SK-N-SH (cell line): ENCODE results near the gene PTX3. TPM values are rescaled to one million over a fixed set of nuclear protein-coding genes. Genes with fewer than 3 reads are reported as not detected.
A peak's percentile ranks its signal among the peaks of the same experiment; 100 is the strongest.

Experiments
- CTCF ChIA-PET: fragments of 300-600, 350-600 bp; formaldehyde crosslinking; extraction: SDS; loops from one replicate; lab custom pipeline; 2021; lab: Yijun Ruan, JAX
- POLR2A ChIA-PET: fragments of 350-600 bp; sonication (Branson Sonifier 250); formaldehyde crosslinking; extraction: SDS; loops from one replicate; lab custom pipeline; 2020; ENCODE audit warnings: antibody characterized with exemption, inconsistent platforms; lab: Yijun Ruan, JAX
- DNase-seq: peaks from one replicate; pipeline ENCODE4 v3.0.0; 2012
- H2AFZ ChIP-seq: fragments of 200-600 bp; sonication (generic); 2 replicates; pipeline ENCODE4 v1.8.1; 2016; ENCODE audit warnings: antibody characterized with exemption, mild to moderate bottlenecking, low read depth
- H3F3A ChIP-seq: fragments of 200-600 bp; sonication (generic); replicated peaks from 2 replicates; pipeline ENCODE3; 2016; ENCODE audit warnings: antibody characterized with exemption, mild to moderate bottlenecking; ENCODE audit not compliant: insufficient read depth
- H3K27ac ChIP-seq, 2 experiments: fragments of 200-500 bp in 1 of 2; fragments of 200-600 bp in 1 of 2; sonication (Bioruptor generic) in 1 of 2; sonication (generic), shearing (Covaris generic) in 1 of 2; 2 replicates each; pipeline versions ENCODE4 v1.5.1 to v1.6.1; 2014 to 2016; ENCODE audit warnings: low read depth in 2 of 2, inconsistent platforms in 1 of 2, low read length in 1 of 2, mild to moderate bottlenecking in 1 of 2, mixed read lengths in 1 of 2
- H3K27me3 ChIP-seq: fragments of 200-600 bp; sonication (generic), shearing (Covaris generic); 2 replicates; pipeline ENCODE4 v1.6.1; 2016; ENCODE audit warnings: mixed run types; ENCODE audit not compliant: insufficient read depth
- H3K36me3 ChIP-seq, 2 experiments: fragments of 200-500 bp in 1 of 2; fragments of 200-600 bp in 1 of 2; sonication (Bioruptor generic) in 1 of 2; sonication (generic) in 1 of 2; replicated peaks in 1 of 2; 2 replicates each; pipeline versions ENCODE3 to v1.5.1; 2014 to 2016; ENCODE audit warnings: low read length in 1 of 2, mild to moderate bottlenecking in 1 of 2; ENCODE audit not compliant: insufficient read depth in 2 of 2, control insufficient read depth in 1 of 2
- H3K4me1 ChIP-seq, 2 experiments: fragments of 200-500 bp in 1 of 2; fragments of 200-600 bp in 1 of 2; sonication (Bioruptor generic) in 1 of 2; sonication (generic), shearing (Covaris generic) in 1 of 2; 2 replicates each; pipeline versions ENCODE4 v1.5.1 to v1.6.1; 2014 to 2016; ENCODE audit warnings: low read depth in 1 of 2, low read length in 1 of 2, mixed run types in 1 of 2; ENCODE audit not compliant: insufficient read depth in 2 of 2, control insufficient read depth in 1 of 2
- H3K4me2 ChIP-seq: fragments of 200-600 bp; sonication (generic), shearing (Covaris generic); 2 replicates; pipeline ENCODE4 v1.6.1; 2017; ENCODE audit warnings: mixed run types
- H3K4me3 ChIP-seq, 2 experiments: fragments of 200-500 bp in 1 of 2; fragments of 200-600 bp in 1 of 2; sonication (Bioruptor generic) in 1 of 2; sonication (generic), shearing (Covaris generic) in 1 of 2; 2 replicates each; pipeline versions ENCODE4 v1.5.1 to v1.8.1; 2014 to 2016; ENCODE audit warnings: low read depth in 2 of 2, inconsistent platforms in 1 of 2, low read length in 1 of 2, mild to moderate bottlenecking in 1 of 2, mixed read lengths in 1 of 2, moderate library complexity in 1 of 2
- H3K79me2 ChIP-seq: fragments of 200-600 bp; sonication (generic); 2 replicates; pipeline ENCODE4 v1.8.1; 2017; ENCODE audit warnings: mild to moderate bottlenecking; ENCODE audit not compliant: insufficient read depth
- H3K9ac ChIP-seq: fragments of 200-600 bp; sonication (generic); 2 replicates; pipeline ENCODE4 v1.6.1; 2017; ENCODE audit warnings: mixed run types
- H3K9me2 ChIP-seq: fragments of 200-600 bp; sonication (generic); 2 replicates; pipeline ENCODE4 v1.6.1; 2017; ENCODE audit warnings: mixed run types
- H3K9me3 ChIP-seq: fragments of 200-600 bp; sonication (generic); 2 replicates; pipeline ENCODE4 v1.6.1; 2017; ENCODE audit warnings: mixed run types, mild to moderate bottlenecking, moderate library complexity
- H4K20me1 ChIP-seq: fragments of 200-600 bp; sonication (generic); 2 replicates; pipeline ENCODE4 v1.6.1; 2017; ENCODE audit warnings: mild to moderate bottlenecking, mixed run types; ENCODE audit not compliant: insufficient read depth
- CTCF ChIP-seq: fragments of 200-600 bp; sonication (generic); IDR thresholded peaks from 2 replicates; pipeline ENCODE4 v1.6.1; 2017; ENCODE audit warnings: antibody characterized with exemption, mild to moderate bottlenecking, moderate library complexity
- EP300 ChIP-seq, 2 experiments: IDR thresholded peaks; 2 replicates each; pipeline versions ENCODE4 v1.4.0 to v1.6.1; 2012; ENCODE audit warnings: borderline replicate concordance in 1 of 2, low read depth in 1 of 2, low read length in 1 of 2
- FOSL2 ChIP-seq: IDR thresholded peaks from 2 replicates; pipeline ENCODE4 v1.4.0; 2012; ENCODE audit warnings: low read depth, mild to moderate bottlenecking, moderate library complexity, borderline replicate concordance
- FOXJ3 ChIP-seq: sonication (generic); formaldehyde crosslinking; IDR thresholded peaks from 2 replicates; pipeline ENCODE4 v1.5.1; 2020; ENCODE audit warnings: mild to moderate bottlenecking, missing genetic modification reagents
- FOXM1 ChIP-seq: IDR thresholded peaks from 2 replicates; pipeline ENCODE4 v1.4.0; 2012; ENCODE audit warnings: low read depth, mild to moderate bottlenecking
- GATA2 ChIP-seq: sonication (generic); formaldehyde crosslinking; IDR thresholded peaks from 2 replicates; pipeline ENCODE4 v1.5.0; 2020; ENCODE audit warnings: mild to moderate bottlenecking, missing genetic modification reagents
- JUND ChIP-seq: IDR thresholded peaks from 2 replicates; pipeline ENCODE4 v1.4.0; 2012
- MAX ChIP-seq: IDR thresholded peaks from 2 replicates; pipeline ENCODE4 v1.4.0; 2012; ENCODE audit warnings: low read depth
- MXI1 ChIP-seq: IDR thresholded peaks from 2 replicates; pipeline ENCODE4 v1.6.1; 2012; ENCODE audit warnings: mild to moderate bottlenecking, low read depth, low read length, improper control_type of control experiment
- RAD21 ChIP-seq: IDR thresholded peaks from 2 replicates; pipeline ENCODE4 v1.6.1; 2012; ENCODE audit warnings: mild to moderate bottlenecking, low read length
- RFX5 ChIP-seq: IDR thresholded peaks from 2 replicates; pipeline ENCODE4 v1.6.1; 2012; ENCODE audit warnings: mild to moderate bottlenecking, improper control_type of control experiment, low read length
- SMC3 ChIP-seq: IDR thresholded peaks from 2 replicates; pipeline ENCODE4 v1.6.1; 2012; ENCODE audit warnings: low read depth, low read length, improper control_type of control experiment
- TCF12 ChIP-seq: IDR thresholded peaks from 2 replicates; pipeline ENCODE4 v1.4.0; 2012
- USF2 ChIP-seq: fragments of 150-350 bp; IDR thresholded peaks from 2 replicates; pipeline ENCODE4 v1.6.1; 2017; ENCODE audit warnings: antibody characterized with exemption, low read length, low read depth, borderline replicate concordance
- WGBS: methylation state at CpG from one replicate; pipeline ENCODE4 v1.1.6; 2017; ENCODE audit warnings: low lambda C conversion rate; 5-methylcytosine and 5-hydroxymethylcytosine counted together
- polyA plus RNA-seq, 3 experiments: library from polyadenylated mRNA; depleted of rRNA; stranded (reverse); fragments of >200 nt; gene quantifications; 2 replicates each; pipeline ENCODE4 v1.2.3, GENCODE V29; 2012

Gene PTX3
- polyA plus RNA-seq, 1 of the 3 experiments (the other 2 are of a cell fraction) = 208 TPM

GRCh38 chr3:157445857-157446256 is 9.2 kb downstream of the PTX3 start (continued):
- TF ChIP-seq USF2 (no peak), SMC3 (no peak)

- Histone ChIP-seq H3F3A (peaks cover 21% of the 10 kb centered on the region), H3K27me3 (no peaks in the 10 kb centered on the region), H3K4me2 (no peak overlapping the region)
- 69% methylated on average over 3 of the region's 3 CpGs for WGBS
- TF ChIP-seq SMC3 = peak; percentile 60
- TF ChIP-seq RAD21 = peak; percentile 73
- TF ChIP-seq FOXM1 = no peak
- TF ChIP-seq EP300 (IDR thresholded peaks at IDR 0.05; ENCODE audit: borderline replicate concordance in 1 of 2, low read depth in 1 of 2, low read length in 1 of 2) = no peak
- TF ChIP-seq JUND = no peak
- peak; percentile 71 for TF ChIP-seq CTCF
- TF ChIP-seq GATA2 (CRISPR knock-in tag) = no peak
- TF ChIP-seq, all 33 proteins: peak for 3
- Histone ChIP-seq H3K9me3 (no peaks in the 10 kb centered on the region), H3K79me2 (no peaks in the 10 kb centered on the region; the same call in 1 of the 2 replicates), H3K4me1 (peaks cover 2 to 12% of the 10 kb centered on the region in 2 experiments; a peak in 3 of 4 replicates), H3K36me3 (peaks cover 7 to 14% of the 10 kb centered on the region in 2 experiments), H3K27ac (peak overlapping the region in 1 of 2 experiments; percentile 19; a peak in 2 of 4 replicates), H3K9ac (no peak overlapping the region), H2AFZ (peak overlapping the region; percentile 43), H3K9me2 (no peaks in the 10 kb centered on the region), H4K20me1 (no peaks in the 10 kb centered on the region), H3K4me3 (no peak overlapping the region)
- ChIA-PET CTCF (interaction anchor here (0.6 to 1.2 kb wide), 2 partner anchors 216 to 247 kb away, joined by 3 read pairs; no protein-coding TSS in a partner anchor), POLR2A (no interaction called here)
- DNase-seq = peak; percentile 11
Observed at GRCh38 chr3:157447026-157447694, 10.5 kb downstream of the PTX3 start.

- TF ChIP-seq MXI1 (no peak), RFX5 (no peak), CTCF (no peak), MAX (no peak), TCF12 (no peak), EP300 (IDR thresholded peaks at IDR 0.05; ENCODE audit: borderline replicate concordance in 1 of 2, low read depth in 1 of 2, low read length in 1 of 2) (no peak), FOXJ3 (no peak), FOSL2 (no peak), GATA2 (CRISPR knock-in tag) (no peak)
- ChIA-PET POLR2A (no interaction called here), CTCF (interaction anchor here (0.9 kb wide), 1 partner anchor 41 kb away, joined by 3 read pairs; no protein-coding TSS in a partner anchor)
- no peak overlapping the region for H3K9ac ChIP-seq
- H2AFZ ChIP-seq = no peak overlapping the region
- no peaks in the 10 kb centered on the region; the same call in 1 of the 2 replicates for H3K79me2 ChIP-seq
- no peaks in the 10 kb centered on the region for H3K27me3 ChIP-seq
- H3K36me3 ChIP-seq = peaks cover 0 to 3% of the 10 kb centered on the region in 2 experiments
- no peaks in the 10 kb centered on the region for H3F3A ChIP-seq
- no peaks in the 10 kb centered on the region for H3K9me3 ChIP-seq
- peaks cover 0 to 5% of the 10 kb centered on the region in 2 experiments; a peak in 1 of 4 replicates for H3K4me1 ChIP-seq
- no peaks in the 10 kb centered on the region for H3K9me2 ChIP-seq
- no peak for DNase-seq
- H3K4me2 ChIP-seq = no peak overlapping the region
- H4K20me1 ChIP-seq = no peaks in the 10 kb centered on the region
- 79% methylated on average over 3 of the region's 3 CpGs for WGBS
- H3K4me3 ChIP-seq = no peak overlapping the region
- H3K27ac ChIP-seq = no peak overlapping the region
Observed at GRCh38 chr3:157452097-157452496, 15.4 kb downstream of the PTX3 start.
